ENCODE data around the gene SCGB1C1. TPM values are rescaled to one million over a fixed set of nuclear protein-coding genes. Genes with fewer than 3 reads are reported as not detected.

Gene SCGB1C1
- total and polyA plus RNA-seq, 2 of the 8 experiments (the other 6 are each of a cell fraction or from before 2014, with no cell fraction given) = not detected

GRCh38 chr11:223884-224283 is 31.0 kb downstream of the SCGB1C1 start:
- H3K4me3 ChIP-seq (ENCODE audit: extremely low read depth in 1 of 4, insufficient read depth in 2 of 4, low read depth in 3 of 4, low read length in 4 of 4) = no peak overlapping the region
- H3K79me1 ChIP-seq (ENCODE audit: low read depth, low read length) = no peaks in the 10 kb centered on the region; the same call in 1 of the 2 replicates
- no peaks in the 10 kb centered on the region for H4K20me1 ChIP-seq (replicated peaks in 1 of 2; ENCODE audit: control insufficient read depth in 1 of 2, insufficient read depth in 2 of 2, low read length in 2 of 2)
- no peaks in the 10 kb centered on the region; a peak in 2 of 8 replicates for H3K36me3 ChIP-seq (ENCODE audit: control insufficient read depth in 2 of 4, insufficient read depth in 4 of 4, low read length in 3 of 4)
- H3K14ac ChIP-seq (ENCODE audit: insufficient read length) = no peak overlapping the region
- H4K8ac ChIP-seq (ENCODE audit: extremely low read depth, insufficient read depth, low read length) = no peak overlapping the region
- no peak overlapping the region for H2BK12ac ChIP-seq (ENCODE audit: low read depth, low read length)
- H2BK20ac ChIP-seq (ENCODE audit: low read length) = no peak overlapping the region
- FAIRE-seq (no peak), DNase-seq (ENCODE audit: low read depth in 1 of 2, low spot score in 2 of 2) (no peak)
- H3K4me2 ChIP-seq (ENCODE audit: insufficient read depth in 1 of 2, low read depth in 2 of 2, low read length in 2 of 2) = no peak overlapping the region
- TF ChIP-seq POU5F1 (IDR thresholded peaks at IDR 0.05; ENCODE audit: low read depth, low read length) (no peak), ZNF274 (IDR thresholded peaks at IDR 0.05; ENCODE audit: borderline replicate concordance, extremely low read depth, low read length) (no peak), TBP (IDR thresholded peaks at IDR 0.05; ENCODE audit: low read depth, low read length) (no peak), EGR1 (IDR thresholded peaks at IDR 0.05; ENCODE audit: borderline replicate concordance, low read depth, low read length) (no peak), CHD1 (IDR thresholded peaks at IDR 0.05; ENCODE audit: low read depth, low read length) (no peak), CTBP2 (IDR thresholded peaks at IDR 0.05; ENCODE audit: borderline replicate concordance, insufficient read depth, insufficient read length, low read length) (no peak)
- H3K27ac ChIP-seq (ENCODE audit: low read depth, low read length) = no peak overlapping the region
- no peak overlapping the region for H3K9ac ChIP-seq (replicated peaks in 1 of 4; ENCODE audit: extremely low read depth in 1 of 4, low read depth in 3 of 4, low read length in 3 of 4)
- no peaks in the 10 kb centered on the region for H3K9me3 ChIP-seq (ENCODE audit: insufficient read depth in 2 of 2, low read depth in 1 of 2, low read length in 1 of 2)
- WGBS, 2 experiments (ENCODE audit: extremely low coverage in 1 of 2, insufficient coverage in 1 of 2, insufficient read length in 1 of 2, insufficient replicate concordance in 2 of 2, low coverage in 1 of 2, low lambda C conversion rate in 2 of 2, missing lambda C conversion rate in 1 of 2) = 93% methylated on average over 7 of the region's 9 CpGs; no CpG with 5 or more reads in 1 of the 2 experiments
- no peak overlapping the region for H2BK120ac ChIP-seq (replicated peaks; ENCODE audit: low read depth, low read length)
- no peak overlapping the region for H3K23ac ChIP-seq (ENCODE audit: insufficient read length)
- no peak overlapping the region for H3K4ac ChIP-seq (replicated peaks; ENCODE audit: insufficient read length, low read depth, low read length)
- no peak overlapping the region for H3K18ac ChIP-seq (ENCODE audit: extremely low read depth, low read length)
- H2AFZ ChIP-seq (ENCODE audit: low read length) = no peak overlapping the region
- H2BK5ac ChIP-seq (ENCODE audit: low read depth, low read length) = no peak overlapping the region
- no peak overlapping the region for H2AK5ac ChIP-seq (ENCODE audit: low read depth, low read length)
- no peak overlapping the region for H4K5ac ChIP-seq (ENCODE audit: insufficient read length, low read depth, low read length)
- ChIA-PET CTCF (ENCODE audit: partially characterized antibody) (interaction anchor here (1.3 to 1.4 kb wide), 2 partner anchors 27 to 192 kb away, joined by 3 to 5 read pairs; no protein-coding TSS in a partner anchor), POLR2A (ENCODE audit: partially characterized antibody) (interaction anchor here (1.5 to 1.6 kb wide), 2 partner anchors 8 to 15 kb away, joined by 4 to 6 read pairs; no protein-coding TSS in a partner anchor)
- no peak overlapping the region for H2BK15ac ChIP-seq (ENCODE audit: low read length)
- no peaks in the 10 kb centered on the region for H3K23me2 ChIP-seq (ENCODE audit: low read depth, low read length)
- peaks cover 0 to 7% of the 10 kb centered on the region in 2 experiments; a peak in 1 of 4 replicates for H3K79me2 ChIP-seq (ENCODE audit: control insufficient read depth in 1 of 2, insufficient read depth in 2 of 2, low read length in 2 of 2)
- H3K27me3 ChIP-seq (replicated peaks in 1 of 4; ENCODE audit: control insufficient read depth in 3 of 4, extremely low read depth in 1 of 4, insufficient read depth in 3 of 4, low read length in 3 of 4) = no peaks in the 10 kb centered on the region
- no peak overlapping the region for H4K91ac ChIP-seq (replicated peaks; ENCODE audit: insufficient read length, low read length)
- no peaks in the 10 kb centered on the region for H3K4me1 ChIP-seq (replicated peaks in 1 of 4; ENCODE audit: control insufficient read depth in 3 of 4, insufficient read depth in 4 of 4, low read length in 3 of 4)
- no peak overlapping the region for H3K56ac ChIP-seq (replicated peaks; ENCODE audit: insufficient read length, low read depth, low read length)

Data from H1 (cell line).